Measurements from ENCODE around the gene NDUFA12.

The NDUFA12 gene

GRCh38 chr12:95014554-95014953 is 11.1 kb upstream of the NDUFA12 start:
- no peak for TF ChIP-seq CTCF (IDR thresholded peaks at IDR 0.05; ENCODE audit: low read depth, low read length, missing control alignments)

GRCh38 chr12:95006206-95006605 is 2.7 kb upstream of the NDUFA12 start:
- no peak overlapping the region for H3K4me3 ChIP-seq (replicated peaks; ENCODE audit: low read depth, low read length)
- TF ChIP-seq CTCF (IDR thresholded peaks at IDR 0.05; ENCODE audit: low read depth, low read length, missing control alignments): no peak
- DNase-seq (ENCODE audit: extremely low read depth, low read depth): no peak

More at GRCh38 chr12:95014554-95014953, 11.1 kb upstream of the NDUFA12 start:
- no peak overlapping the region for H3K4me3 ChIP-seq (replicated peaks; ENCODE audit: low read depth, low read length)
- no peak for DNase-seq (ENCODE audit: extremely low read depth, low read depth)

GRCh38 chr12:95004610-95005009 is 1.1 kb upstream of the NDUFA12 start:
- H3K4me3 ChIP-seq (replicated peaks; ENCODE audit: low read depth, low read length): no peak overlapping the region
- DNase-seq (ENCODE audit: extremely low read depth, low read depth): no peak
- no peak for TF ChIP-seq CTCF (IDR thresholded peaks at IDR 0.05; ENCODE audit: low read depth, low read length, missing control alignments)

GRCh38 chr12:95003921-95004272 is 400 bp upstream of the NDUFA12 start:
- H3K4me3 ChIP-seq (replicated peaks; ENCODE audit: low read depth, low read length): peak overlapping the region; percentile 73
- TF ChIP-seq CTCF (IDR thresholded peaks at IDR 0.05; ENCODE audit: low read depth, low read length, missing control alignments): no peak
- no peak for DNase-seq (ENCODE audit: extremely low read depth, low read depth)

GRCh38 chr12:95002754-95003153 is 743 bp downstream of the NDUFA12 start:
- H3K4me3 ChIP-seq (replicated peaks; ENCODE audit: low read depth, low read length): peak overlapping the region; percentile 73
- DNase-seq (ENCODE audit: extremely low read depth, low read depth): no peak
- TF ChIP-seq CTCF (IDR thresholded peaks at IDR 0.05; ENCODE audit: low read depth, low read length, missing control alignments): no peak

GRCh38 chr12:94998326-94998725 is 5.2 kb downstream of the NDUFA12 start:
- TF ChIP-seq CTCF (IDR thresholded peaks at IDR 0.05; ENCODE audit: low read depth, low read length, missing control alignments): no peak
- H3K4me3 ChIP-seq (replicated peaks; ENCODE audit: low read depth, low read length): no peak overlapping the region
- DNase-seq (ENCODE audit: extremely low read depth, low read depth): no peak

GRCh38 chr12:94997726-94998125 is 5.8 kb downstream of the NDUFA12 start:
- no peak for TF ChIP-seq CTCF (IDR thresholded peaks at IDR 0.05; ENCODE audit: low read depth, low read length, missing control alignments)
- H3K4me3 ChIP-seq (replicated peaks; ENCODE audit: low read depth, low read length): no peak overlapping the region
- no peak for DNase-seq (ENCODE audit: extremely low read depth, low read depth)
